GM12872 (cell line): ENCODE data around the gene SRSF7.

Experiments used
- CTCF ChIP-seq: IDR thresholded peaks from 3 replicates; pipeline ENCODE4 v1.5.1; 2011; ENCODE audit warnings: low read depth, mild to moderate bottlenecking, low read length, moderate library complexity; ENCODE audit not compliant: insufficient read depth

The SRSF7 gene

GRCh38 chr2:38745267-38745666 lies 5.9 kb downstream of the SRSF7 start:
- no peak for TF ChIP-seq CTCF

- TF ChIP-seq CTCF, result no peak
Observed at GRCh38 chr2:38744399-38744780, 6.8 kb downstream of the SRSF7 start.

- TF ChIP-seq CTCF, result no peak
Observed at GRCh38 chr2:38743672-38744398, 7.3 kb downstream of the SRSF7 start.

DNA sequence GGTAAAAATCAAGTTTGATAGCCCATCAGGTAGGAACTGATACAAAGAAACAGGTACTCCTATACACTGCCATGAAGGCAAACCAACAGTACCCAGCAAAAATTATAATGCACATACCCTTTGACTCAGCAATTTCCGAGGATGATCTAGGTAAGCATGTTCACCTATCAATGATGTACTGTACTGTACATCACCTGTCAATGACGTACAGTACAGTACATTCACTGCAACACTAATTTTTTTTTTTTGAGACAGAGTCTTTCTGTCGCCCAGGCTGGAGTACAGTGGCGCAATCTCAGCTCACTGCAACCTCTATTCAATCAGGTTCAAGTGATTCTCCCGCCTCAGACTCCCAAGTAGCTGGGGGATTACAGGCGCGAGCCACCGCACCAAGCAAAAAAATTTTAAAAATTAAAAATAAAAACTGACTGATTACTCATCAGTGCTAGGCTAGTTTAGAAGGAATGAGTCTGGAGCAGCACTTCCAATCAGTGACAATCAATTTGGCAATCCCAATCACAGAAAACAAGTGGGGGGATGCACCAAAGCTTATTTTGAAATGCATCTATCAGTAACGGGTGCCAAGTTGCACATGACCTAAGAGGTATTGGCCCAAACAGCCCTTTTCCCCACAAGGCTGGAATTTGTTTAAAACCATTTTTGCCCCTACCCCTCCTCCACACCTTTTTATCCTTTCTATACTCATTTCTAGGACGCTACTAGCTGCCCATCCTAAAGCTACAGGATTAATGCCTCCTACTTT lies 8.2 kb downstream of the SRSF7 start:
- no peak for TF ChIP-seq CTCF

- TF ChIP-seq CTCF, result peak; percentile 27; the same call in 1 of the 3 replicates
Observed at GRCh38 chr2:38740851-38741731, 10.1 kb downstream of the SRSF7 start.

DNA sequence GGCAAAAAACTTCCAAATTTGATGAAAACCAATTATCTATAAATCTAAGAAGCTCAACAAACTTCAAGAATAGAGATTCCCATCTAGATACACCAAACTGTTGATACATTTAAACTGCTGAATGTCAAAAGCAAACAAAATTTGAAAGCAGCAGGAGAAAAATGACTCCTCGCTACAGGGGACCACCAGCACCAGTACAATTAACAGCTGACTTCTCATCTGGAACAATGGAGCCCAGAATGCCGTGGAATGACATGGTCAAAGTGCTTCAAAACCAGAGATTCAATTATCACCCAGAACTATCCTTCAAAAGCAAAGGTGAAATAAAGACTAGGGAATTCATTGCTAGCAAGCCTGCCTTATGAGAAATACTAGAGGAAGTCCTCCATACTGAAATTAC lies 11.6 kb downstream of the SRSF7 start:
- no peak for TF ChIP-seq CTCF

GRCh38 chr2:38737925-38738324 lies 13.2 kb downstream of the SRSF7 start:
- TF ChIP-seq CTCF, result no peak
